Gastroesophageal sphincter (tissue), 3 donors: ENCODE data around the gene FBXW8.

ENCODE experiments used
- CTCF ChIP-seq, 4 experiments: fragments of 200-600 bp in 2 of 4; fragments of 450-650 bp in 2 of 4; sonication (generic) in 1 of 4; IDR thresholded peaks; one replicate each; pipeline ENCODE4 v1.5.1; 2017 to 2019; ENCODE audit warnings: antibody characterized with exemption in 4 of 4, mild to moderate bottlenecking in 2 of 4, moderate library complexity in 2 of 4
- EP300 ChIP-seq: sonication (generic); formaldehyde crosslinking; IDR thresholded peaks from one replicate; pipeline ENCODE4 v1.6.1; 2017; ENCODE audit warnings: antibody characterized with exemption, mild to moderate bottlenecking

- TF ChIP-seq EP300 = no peak
- no peak for TF ChIP-seq CTCF (IDR thresholded peaks at IDR 0.05)
Observed at GRCh38 chr12:116945886-116946550, 35.3 kb downstream of the FBXW8 start.
